Right renal cortex interstitium (tissue), 3 donors: Measurements from ENCODE around the gene CHMP2B. TPM values are rescaled to one million over a fixed set of nuclear protein-coding genes. Genes with fewer than 3 reads are reported as not detected.

ENCODE experiments used
- DNase-seq, 3 donors: peaks; one replicate each; pipeline ENCODE4 v3.0.0-alpha.2; 2013; ENCODE audit warnings: low read depth in 3 of 3, low spot score in 2 of 3
- polyA plus RNA-seq, 3 donors: library from polyadenylated mRNA; unstranded; fragments of 120-200 nt; gene quantifications; one replicate each; pipeline ENCODE4 v1.2.1, GENCODE V29; 2013; ENCODE audit not compliant: insufficient read length in 3 of 3

Gene CHMP2B, protein sequence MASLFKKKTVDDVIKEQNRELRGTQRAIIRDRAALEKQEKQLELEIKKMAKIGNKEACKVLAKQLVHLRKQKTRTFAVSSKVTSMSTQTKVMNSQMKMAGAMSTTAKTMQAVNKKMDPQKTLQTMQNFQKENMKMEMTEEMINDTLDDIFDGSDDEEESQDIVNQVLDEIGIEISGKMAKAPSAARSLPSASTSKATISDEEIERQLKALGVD
- polyA plus RNA-seq, result 10 to 100 TPM; 55.4 to 60.5 (median 55.5) TPM

DNA sequence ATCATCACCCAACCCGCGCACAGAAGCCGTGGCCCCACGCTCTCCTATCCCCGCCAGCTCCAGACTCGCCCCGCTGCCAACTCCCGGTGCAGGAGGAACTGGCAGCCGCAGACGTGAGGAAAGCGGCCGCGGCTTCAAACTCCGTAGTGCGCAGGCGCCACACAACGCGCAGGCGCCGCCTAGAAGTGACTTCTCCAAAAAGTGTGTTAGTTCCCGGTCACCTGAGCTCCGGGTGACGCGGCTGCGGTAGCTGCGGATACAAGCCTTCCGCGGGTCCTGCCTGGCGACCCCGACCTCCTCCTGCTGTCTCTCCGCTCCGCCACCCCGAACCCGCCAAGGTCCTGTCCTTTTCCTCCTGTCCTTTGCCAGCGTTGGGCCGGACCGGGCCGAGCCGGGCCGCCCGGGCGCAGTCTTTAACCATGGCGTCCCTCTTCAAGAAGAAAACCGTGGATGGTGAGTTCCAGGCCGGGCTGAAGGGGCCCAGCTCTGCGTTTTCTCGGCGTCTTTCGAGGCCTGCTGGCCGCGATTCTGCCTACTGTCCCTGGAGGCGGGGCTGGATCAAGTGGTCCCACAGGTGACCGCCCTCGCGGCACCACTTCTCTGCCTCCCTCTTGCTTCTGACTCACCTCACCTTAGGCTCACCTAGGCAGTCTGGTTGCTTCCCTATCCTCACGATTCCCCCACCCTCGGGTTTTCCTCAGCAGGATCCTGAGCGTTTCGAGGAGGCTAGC, at the start of gene CHMP2B:
Gene CHMP2B, plus strand, starts transcription at position 206 of the 731 bp plus-strand sequence. Its CDS starts 214 bp downstream, at position 420.
- peak; percentile 81 to 90 (median 85) for DNase-seq

DNA sequence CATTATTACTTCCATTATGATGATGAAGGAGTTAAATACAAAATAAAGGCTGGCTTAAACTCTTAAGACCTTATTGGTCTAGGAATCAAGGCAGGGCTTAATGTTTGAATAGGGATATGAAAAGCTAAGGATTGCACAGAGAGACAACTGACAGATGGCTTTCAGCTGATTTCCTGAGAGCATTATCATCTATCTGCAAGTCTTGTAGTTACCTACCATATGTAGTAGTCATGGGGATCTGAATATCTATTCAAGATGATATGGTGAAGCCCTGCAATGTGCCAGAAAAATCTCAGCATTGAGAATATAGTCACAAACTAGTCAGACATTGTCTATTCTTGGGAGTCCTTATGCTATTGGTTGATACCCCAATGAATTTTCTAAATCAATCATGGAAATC, 47.5 kb upstream of the CHMP2B start:
- DNase-seq, result no peak

DNA sequence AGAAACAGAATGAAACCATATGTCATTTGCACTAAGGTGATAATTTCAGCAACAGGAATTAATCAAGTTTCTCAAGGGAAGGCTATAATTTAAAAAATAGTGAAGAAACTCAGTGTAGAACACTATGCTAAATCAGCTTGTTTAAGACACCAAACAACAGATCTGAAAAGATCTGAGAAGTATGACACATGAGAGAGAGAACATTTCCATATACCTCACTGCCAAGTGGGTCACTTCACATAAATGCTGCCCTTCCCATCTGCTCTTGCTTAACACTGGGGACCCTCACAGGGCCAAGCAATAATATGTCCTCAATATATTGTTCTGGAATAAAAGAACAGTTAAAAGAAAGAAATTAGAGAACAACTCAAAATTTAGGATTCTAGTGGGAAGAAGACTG, 45.6 kb upstream of the CHMP2B start:
- DNase-seq, result no peak

DNA sequence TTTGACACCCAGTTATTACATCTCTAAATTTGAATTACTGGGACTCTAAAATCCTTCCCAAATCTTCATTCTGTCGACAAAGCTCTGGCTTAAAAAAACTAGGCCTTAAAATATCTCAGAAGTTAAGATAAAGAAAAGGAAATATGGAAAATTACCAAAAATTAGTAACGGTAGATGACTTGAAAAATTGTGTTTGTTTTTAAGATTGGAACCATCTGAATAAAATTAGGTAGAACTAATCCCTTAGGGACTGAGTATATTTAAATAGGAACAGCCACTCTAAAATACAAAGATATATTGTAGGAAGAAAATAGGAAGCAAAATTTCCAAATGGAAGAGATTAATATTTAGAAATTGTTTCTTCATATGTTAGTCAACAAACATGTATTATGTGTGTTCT, 45.1 kb upstream of the CHMP2B start:
- no peak for DNase-seq

DNA sequence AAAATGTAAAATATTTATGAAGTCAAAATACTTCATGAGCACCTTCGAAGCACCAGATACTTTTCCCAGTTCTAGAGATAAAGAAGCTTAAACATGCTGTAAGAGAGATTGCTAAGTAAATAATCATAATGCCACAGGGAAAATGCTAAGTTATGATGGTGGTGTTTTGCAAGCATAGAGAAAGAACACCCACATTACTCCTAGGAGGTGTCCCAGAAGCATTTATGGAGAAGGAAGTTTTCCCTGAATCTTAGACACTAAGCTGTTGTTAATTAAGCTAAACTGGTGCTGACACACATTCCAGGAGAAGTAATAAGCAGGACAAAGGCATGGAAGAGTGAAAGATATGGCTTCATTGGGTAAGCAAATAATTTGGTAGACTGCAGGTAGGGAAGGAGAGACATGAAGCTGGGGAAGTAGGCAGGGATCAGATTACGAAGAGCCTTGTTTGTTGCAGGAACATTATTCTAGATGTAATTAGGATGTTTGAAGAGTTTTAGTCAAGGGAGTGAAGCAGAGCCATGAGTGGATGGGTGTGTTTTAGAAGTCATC, 40.4 kb upstream of the CHMP2B start:
- DNase-seq, result no peak

DNA sequence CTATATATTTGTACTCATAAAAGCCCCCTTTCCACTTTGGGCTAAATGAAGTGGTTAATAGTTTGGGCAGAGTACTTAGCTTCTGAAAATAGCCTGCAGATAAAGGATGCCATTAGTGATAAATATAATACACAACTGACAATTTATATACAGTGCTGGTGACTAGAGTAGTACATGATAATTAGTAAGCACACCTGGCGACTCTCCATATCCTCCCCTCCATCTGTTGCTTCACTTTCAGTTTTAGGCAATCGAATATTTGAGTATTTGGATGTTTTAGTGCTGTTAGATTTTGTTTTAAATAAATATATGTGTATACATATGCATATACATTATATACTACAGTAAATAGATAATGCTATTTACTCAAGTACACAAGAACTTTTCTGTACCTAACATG, 35.9 kb upstream of the CHMP2B start:
- DNase-seq, result no peak

DNA sequence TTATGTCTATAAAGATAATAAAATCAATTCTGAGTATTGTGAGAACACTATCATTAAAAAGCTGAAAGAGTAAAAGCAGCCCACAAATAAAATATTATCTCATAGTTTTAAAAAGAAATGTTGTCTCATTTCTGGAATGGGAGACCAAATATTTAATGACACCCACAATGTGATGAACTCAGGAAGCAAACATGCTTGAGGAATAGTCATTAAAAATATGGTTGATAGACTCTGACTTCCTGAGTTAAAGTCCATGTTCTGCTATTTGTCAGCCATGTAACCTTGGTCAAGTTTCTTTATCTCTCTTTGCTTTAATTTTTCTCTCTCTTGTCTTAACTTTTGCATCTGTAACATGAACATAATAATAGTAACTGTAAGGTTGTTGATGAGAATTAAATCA, 35.5 kb upstream of the CHMP2B start:
- DNase-seq, result no peak

DNA sequence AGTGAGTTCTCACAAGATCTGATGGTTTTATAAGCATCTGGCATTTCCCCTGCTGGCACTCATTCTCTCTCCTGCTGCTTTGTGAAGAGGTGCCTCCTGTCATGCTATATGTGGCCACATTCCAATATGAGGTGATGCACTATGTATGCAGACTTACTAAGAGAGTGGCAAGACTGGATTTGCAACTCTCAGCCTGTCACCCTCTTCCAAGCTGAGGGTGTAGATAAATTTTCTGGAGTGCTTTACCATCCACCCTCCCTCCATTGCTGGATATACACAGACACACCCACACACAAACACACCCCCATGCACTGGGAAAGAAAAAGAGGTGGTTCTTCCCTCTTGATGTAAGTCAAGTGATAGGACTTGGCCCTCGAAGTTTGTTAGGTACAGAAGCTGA, 30.2 kb upstream of the CHMP2B start:
- DNase-seq, result no peak

DNA sequence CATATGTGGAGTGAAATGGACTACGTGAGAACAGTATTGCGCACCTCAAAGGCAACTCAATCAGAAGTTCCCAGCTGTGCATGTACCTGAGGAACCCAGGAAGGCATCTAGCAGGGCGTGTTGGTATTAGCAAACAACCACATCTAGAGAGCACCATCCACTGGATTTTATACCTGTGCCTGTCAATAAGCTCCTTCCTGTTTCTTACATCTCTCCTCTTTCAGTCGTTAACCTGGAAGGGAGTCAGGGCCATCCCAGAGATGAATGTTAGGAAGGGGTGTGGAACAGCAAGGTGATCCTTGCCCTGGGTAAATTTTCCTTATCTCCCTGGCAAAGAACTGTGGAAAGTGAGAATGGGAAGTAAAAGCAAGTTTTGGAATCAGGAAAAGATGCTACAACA, 29.6 kb upstream of the CHMP2B start:
- DNase-seq, result no peak

DNA sequence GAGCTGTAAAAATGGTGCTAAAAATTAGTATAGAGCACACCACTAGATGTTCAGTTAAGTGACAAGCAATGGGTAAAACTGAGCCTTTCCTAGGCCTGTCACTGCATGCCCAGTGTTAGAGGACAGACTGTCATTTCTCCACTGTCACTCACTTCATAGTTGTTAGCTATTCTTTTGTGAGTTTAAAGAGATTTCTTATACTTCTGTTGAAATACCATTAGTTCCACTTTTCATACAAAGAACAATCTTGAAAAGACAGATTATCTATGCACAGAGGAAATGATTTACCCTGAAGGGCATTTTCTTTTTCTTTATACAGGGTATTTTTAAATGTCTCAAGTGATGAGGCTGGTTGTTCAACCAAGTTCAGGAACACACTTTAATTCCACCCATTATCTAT, 28.3 kb upstream of the CHMP2B start:
- no peak for DNase-seq

DNA sequence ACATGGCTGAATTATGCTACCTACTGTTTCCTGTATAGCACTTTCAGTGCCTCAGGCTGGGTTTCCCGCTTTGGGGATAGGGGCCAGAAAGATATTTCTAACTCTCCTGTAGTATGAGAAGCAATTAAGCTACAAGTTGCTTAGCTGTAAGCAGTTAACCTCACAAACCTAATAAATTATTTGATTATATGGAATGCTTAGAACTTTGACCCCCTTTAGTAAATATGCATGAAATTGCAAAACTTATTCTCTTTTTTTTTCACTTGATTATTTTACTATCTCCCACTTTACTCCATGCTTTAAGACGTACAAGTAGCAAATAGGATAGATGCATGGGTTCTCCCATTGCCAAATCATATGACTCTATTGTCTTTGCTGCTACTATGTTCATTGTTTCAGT, 27.5 kb upstream of the CHMP2B start:
- DNase-seq, result no peak

DNA sequence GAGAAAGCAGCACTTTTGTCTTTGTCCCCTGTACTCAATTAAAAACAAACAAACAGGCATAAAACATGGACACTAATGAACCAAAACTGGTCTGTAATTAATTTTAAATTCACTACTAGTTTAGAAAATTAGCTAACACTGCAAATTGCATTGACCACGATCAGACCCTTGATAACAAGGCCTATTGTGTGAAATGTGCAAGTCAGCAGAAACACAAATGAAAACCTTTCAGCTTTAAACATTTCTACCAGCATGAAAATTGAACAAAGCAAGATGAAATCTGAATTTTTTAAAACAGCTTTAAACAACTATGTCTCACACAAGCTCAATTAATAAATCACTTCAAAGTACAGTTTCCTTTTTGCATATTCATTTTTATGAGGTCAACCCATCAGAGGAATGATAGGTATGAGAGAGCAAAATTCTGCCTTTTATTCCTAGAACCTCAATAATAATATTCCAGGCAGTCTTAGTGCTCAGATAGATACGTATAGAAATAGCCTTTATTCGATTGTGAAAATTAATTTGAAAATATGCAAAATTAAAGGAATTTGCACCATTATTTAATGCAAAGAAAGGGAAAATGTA, 27.0 kb upstream of the CHMP2B start:
- no peak for DNase-seq

DNA sequence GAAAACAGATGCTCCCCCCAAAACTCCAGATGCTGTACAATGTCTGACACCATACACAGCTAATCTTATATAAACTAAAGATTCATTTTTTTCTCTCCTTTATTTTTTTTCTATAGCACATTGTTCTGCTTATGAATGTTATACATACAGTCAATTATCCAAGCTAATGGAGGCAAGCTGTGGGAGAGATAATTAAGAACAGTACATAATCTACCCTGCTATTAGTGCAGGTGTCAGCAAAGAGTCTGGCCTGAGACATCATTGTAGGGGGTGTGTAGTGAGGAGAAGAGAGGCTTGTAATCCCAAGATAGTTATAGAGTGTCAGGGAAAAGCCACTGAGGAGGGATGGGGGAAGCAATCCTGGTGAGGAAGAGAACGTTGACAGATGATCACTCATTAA, 25.4 kb upstream of the CHMP2B start:
- DNase-seq, result no peak

DNA sequence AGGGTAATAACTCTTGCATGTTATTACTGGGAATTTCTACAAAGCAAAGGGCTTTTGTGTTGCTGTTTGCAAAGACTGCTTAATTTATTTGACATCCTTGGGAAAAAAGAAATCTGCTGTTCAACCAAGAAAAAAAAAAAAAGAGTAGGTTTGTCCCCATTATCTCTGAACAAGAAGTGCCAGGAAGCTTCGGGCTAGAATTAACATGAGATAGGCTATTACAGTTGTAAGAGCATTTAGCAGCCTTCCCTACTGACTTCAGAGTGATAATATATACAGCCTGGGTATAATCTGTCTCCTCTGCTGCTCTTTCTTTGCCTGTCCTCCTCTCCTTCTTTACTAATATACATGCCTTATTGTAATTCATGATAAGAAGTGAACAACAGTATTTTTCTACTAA, 23.3 kb upstream of the CHMP2B start:
- DNase-seq, result no peak

DNA sequence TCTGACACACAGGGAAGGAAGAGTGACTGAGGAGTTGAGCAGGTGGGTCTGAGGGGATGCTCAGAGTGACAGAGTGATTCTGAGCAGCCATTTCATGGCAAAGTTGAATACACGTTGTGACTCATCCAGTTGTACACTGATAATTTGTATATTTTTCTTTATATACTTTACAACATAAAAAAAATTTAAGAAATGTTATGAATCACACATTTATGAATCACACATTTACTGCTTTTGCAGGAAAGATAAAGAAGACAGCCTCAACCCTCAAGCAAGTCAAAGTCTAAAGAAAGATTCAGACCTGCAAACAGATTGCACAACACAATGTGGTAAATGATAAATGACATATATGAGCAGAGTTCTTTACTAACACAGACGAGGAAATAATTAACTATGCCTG, 21.0 kb upstream of the CHMP2B start:
- DNase-seq, result no peak

DNA sequence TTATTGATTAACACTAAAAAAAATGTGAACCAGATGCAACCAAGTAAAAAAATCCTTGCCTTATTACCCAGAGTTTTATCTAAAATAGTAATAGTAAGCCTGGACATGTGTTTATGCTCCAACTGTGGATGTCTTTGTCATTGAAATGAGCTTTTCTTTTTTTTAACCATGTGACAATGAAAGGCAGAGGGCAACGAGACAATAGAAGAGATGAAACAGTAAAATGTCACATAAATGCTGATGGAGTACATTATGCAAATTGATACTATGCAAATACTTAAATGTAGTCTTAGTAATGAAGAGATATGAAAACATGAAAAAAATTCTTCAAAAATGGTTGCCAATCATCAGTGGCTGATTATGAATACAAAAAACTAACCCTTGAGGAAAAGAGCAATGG, 20.5 kb upstream of the CHMP2B start:
- no peak for DNase-seq

DNA sequence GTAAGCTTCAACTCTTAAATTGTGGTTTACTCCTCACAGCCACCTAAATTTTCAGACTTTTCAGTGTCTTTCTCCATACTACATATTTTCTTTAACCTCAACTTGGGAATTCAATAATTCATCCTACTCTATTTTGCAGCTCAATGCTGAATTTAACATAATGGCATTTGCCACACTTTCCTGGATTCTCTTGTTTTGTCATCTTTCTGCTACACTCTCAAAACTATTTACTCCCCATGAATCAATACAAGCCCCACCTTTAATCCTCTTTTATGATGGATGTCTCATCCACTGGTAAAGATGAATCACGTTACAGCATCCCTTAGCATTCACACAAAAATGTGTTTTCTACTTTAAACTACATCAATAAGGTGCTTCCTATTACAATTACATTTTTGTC, 19.6 kb upstream of the CHMP2B start:
- no peak for DNase-seq

DNA sequence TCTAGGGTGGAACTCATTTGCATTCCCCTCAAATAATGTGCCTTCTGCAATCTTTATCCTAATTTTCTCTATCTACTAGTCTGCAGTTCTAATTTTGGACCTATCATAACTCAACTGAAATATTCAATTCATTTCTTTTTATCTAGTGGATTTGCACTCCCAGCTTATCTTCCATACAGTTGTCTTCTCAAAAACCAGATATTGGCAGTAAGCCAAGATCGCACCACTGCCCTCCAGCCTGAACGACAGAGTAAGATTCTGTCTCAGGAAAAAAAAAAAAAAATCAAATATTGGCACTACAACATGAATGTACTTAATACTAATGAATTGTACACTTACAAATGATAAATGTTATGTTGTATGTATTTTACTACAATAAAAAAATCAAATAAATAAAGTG, 18.0 kb upstream of the CHMP2B start:
- no peak for DNase-seq

DNA sequence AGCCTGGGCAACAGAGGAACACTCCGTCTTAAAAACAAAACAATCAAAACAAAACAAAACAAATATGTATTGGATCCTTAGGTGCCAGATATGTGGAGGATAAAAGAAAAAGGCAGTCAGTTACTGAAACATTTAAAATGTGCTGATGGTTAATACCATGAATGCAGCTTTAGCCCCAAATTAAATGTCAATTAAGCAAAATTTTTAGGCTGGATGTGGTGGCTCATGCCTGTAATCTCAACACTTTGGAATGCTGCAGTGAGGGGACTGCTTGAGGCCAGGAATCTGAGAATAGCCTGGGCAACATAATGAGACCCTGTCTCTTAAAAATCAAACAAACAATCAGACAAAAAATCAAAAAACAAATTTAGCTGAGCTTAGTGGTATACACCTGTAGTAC, 8.5 kb upstream of the CHMP2B start:
- DNase-seq, result no peak

DNA sequence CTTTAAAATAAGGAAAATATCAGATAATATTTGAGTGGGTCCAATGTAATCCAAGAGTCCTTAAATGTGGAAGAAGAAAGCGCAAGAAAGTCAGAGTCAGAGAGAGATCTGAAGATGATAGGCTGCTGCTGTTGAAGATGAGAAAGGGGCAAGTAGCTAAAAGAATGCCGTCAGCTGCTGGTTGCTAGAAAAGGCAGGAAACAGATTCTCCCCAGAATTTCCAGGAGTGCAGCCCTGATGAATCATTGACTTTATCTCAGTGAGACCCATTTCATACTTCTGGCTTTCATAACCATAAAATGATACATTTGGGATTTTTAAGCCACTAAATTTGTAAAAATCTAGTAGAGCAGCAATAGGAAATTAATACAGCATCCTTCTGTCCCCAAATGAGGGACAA, 7.5 kb upstream of the CHMP2B start:
- DNase-seq, result no peak

DNA sequence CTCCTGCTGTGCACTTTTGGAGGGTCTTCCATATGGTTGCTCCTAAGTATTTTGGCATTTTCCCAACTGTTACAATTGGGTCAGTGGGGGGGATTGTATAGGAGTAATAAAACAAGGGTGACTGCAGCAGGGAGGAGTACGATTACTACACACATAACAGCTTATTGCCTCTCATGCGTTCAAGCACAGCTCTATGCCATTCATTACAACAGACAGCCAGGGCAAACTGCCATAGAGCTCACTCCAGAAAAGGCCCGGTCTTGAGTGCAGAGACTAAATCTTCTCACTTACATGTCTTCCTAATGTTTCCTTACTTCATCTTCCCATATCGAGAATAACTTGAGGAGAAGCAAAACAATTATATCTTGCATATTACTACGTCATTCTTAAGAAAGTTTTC, 1.4 kb upstream of the CHMP2B start:
- no peak for DNase-seq

DNA sequence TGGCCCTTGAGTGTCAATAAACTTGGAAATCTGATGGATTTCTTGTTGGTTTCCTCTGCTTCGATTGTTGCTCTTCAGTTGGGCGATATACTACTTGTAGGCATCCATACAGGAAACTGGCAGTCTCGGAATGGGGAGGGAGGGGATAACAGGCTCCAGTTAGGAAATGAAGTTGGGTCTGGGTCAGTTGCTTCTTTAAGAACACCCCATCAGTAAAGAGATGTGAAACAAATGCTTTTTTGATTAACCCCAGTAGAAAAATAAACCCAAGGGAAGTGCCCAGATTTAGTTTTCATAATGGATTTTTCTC, 681 bp downstream of the CHMP2B start:
- peak in 1 of 3 donors; percentile 17 for DNase-seq
